Spleen (tissue), 11 donors: ENCODE results near the gene QPRT. TPM values are rescaled to one million over a fixed set of nuclear protein-coding genes. Genes with fewer than 3 reads are reported as not detected.
"Not testable (repeated sequence)": the region's sequence is repeated elsewhere in the genome, so short reads cannot be mapped to it uniquely, and the experiment has no call there.

Source experiments
- DNase-seq: peaks from one replicate; pipeline ENCODE4 v3.0.0-alpha.2; 2020
- H3K27ac ChIP-seq, 8 donors: fragments of 200-600 bp; sonication (generic) in 7 of 8; 1 replicate in 4 of 8; 2 replicates in 4 of 8; pipeline versions ENCODE4 v1.5.0 to v1.8.0; 2016 to 2021; ENCODE audit warnings: inconsistent platforms in 4 of 8, mild to moderate bottlenecking in 4 of 8, moderate library complexity in 1 of 8
- H3K27me3 ChIP-seq, 7 donors: fragments of 200-600 bp; sonication (generic) in 6 of 7; replicated peaks in 1 of 7; 1 replicate in 4 of 7; 2 replicates in 3 of 7; pipeline versions ENCODE4 v1.5.0 to v1.8.0; 2016 to 2021; ENCODE audit warnings: inconsistent platforms in 3 of 7, mild to moderate bottlenecking in 1 of 7
- H3K36me3 ChIP-seq, 6 donors: fragments of 200-600 bp; sonication (generic) in 5 of 6; 1 replicate in 4 of 6; 2 replicates in 2 of 6; pipeline versions ENCODE4 v1.5.0 to v1.8.0; 2016 to 2021; ENCODE audit warnings: inconsistent platforms in 2 of 6
- H3K4me1 ChIP-seq, 6 donors: fragments of 200-600 bp; sonication (generic) in 5 of 6; 1 replicate in 3 of 6; 2 replicates in 3 of 6; pipeline versions ENCODE4 v1.5.0 to v1.8.0; 2016 to 2021; ENCODE audit warnings: inconsistent platforms in 3 of 6
- H3K4me3 ChIP-seq, 8 donors: fragments of 200-600 bp; sonication (generic) in 7 of 8; 1 replicate in 4 of 8; 2 replicates in 4 of 8; pipeline versions ENCODE4 v1.5.0 to v1.8.0; 2016 to 2021; ENCODE audit warnings: inconsistent platforms in 4 of 8, mild to moderate bottlenecking in 4 of 8, moderate library complexity in 2 of 8
- H3K9me3 ChIP-seq, 8 donors: fragments of 200-600 bp; sonication (generic) in 7 of 8; 1 replicate in 4 of 8; 2 replicates in 4 of 8; pipeline versions ENCODE4 v1.5.0 to v1.8.0; 2016 to 2021; ENCODE audit warnings: inconsistent platforms in 4 of 8
- CTCF ChIP-seq, 11 experiments: fragments of 200-600 bp in 7 of 11; fragments of 450-650 bp in 4 of 11; sonication (generic) in 4 of 11; IDR thresholded peaks in 8 of 11; conservative IDR thresholded peaks in 3 of 11; 1 replicate in 7 of 11; 2 replicates in 4 of 11; pipeline versions ENCODE4 v1.4.0 to v1.8.0; 2016 to 2021; ENCODE audit warnings: antibody characterized with exemption in 11 of 11, inconsistent platforms in 4 of 11, mild to moderate bottlenecking in 1 of 11
- POLR2A ChIP-seq, 3 donors: fragments of 450-650 bp; IDR thresholded peaks; one replicate each; pipeline ENCODE4 v1.5.1; 2017; ENCODE audit warnings: antibody characterized with exemption in 3 of 3, mild to moderate bottlenecking in 1 of 3
- POLR2AphosphoS5 ChIP-seq, 3 donors: sonication (generic); formaldehyde crosslinking; IDR thresholded peaks; one replicate each; pipeline ENCODE4 v1.5.1; 2017; ENCODE audit warnings: antibody characterized with exemption in 3 of 3
- WGBS, 5 donors: extraction: QIAGEN DNeasy Blood & Tissue Kit in 3 of 5; methylation state at CpG; one replicate each; pipeline versions ENCODE4 v1.1.5 to v1.1.7; 2013 to 2018; 5-methylcytosine and 5-hydroxymethylcytosine counted together
- intact Hi-C: fragments of 100-400 bp; cut with DNase I; formaldehyde crosslinking; loops from one replicate; pipeline ENCODE4 v1.15.0; 2023; ENCODE audit warnings: low total_unique reads
- polyA plus RNA-seq, 3 donors: library from polyadenylated mRNA; stranded (reverse); fragments of 200-250 nt; gene quantifications; one replicate each; pipeline ENCODE4 v1.2.1, GENCODE V29; 2013
- total RNA-seq, 7 donors: library from RNA; depleted of rRNA in 3 of 7; stranded (reverse); fragments of >200 nt in 3 of 7; fragmentation: NEBNext Ultra II Directional in 4 of 7; extraction: Animal tissue kit (Norgen Biotek cat#: 25700) in 4 of 7; gene quantifications; one replicate each; pipeline versions ENCODE4 v1.1.0 to v1.2.1, GENCODE V29; 2016 to 2021
- donor health status: healthy with polysubstance abuse.
- donor health status: DM: no; HTN: no; CAD: no; lungs with moderate emphysema.
- donor health status: DM: no; HTN: no; CAD: no.
- donor health status: Bipolar disorder and iron deficiency.
- donor health status: healthy.
- donor health status: DM: no; HTN: no; CAD: no.
- donor health status: DM: yes; HTN: yes; CAD: no.

Gene QPRT
- total and polyA plus RNA-seq, 10 donors = 3.3 to 37.2 (median 13.3) TPM

GRCh38 chr16:29743827-29744531 is 65.0 kb downstream of the QPRT start:
- Histone ChIP-seq H3K36me3 (peaks cover 0 to 48% (median 14%) of the 10 kb centered on the region in 6 donors), H3K4me3 (peak overlapping the region in 7 of 8 donors; percentile 58 to 98 (median 84)), H3K9me3 (no peaks in the 10 kb centered on the region), H3K4me1 (peaks cover 22 to 94% (median 71%) of the 10 kb centered on the region in 6 donors), H3K27ac (peak overlapping the region; percentile 78 to 96 (median 89)), H3K27me3 (no peaks in the 10 kb centered on the region)
- 74 to 82% (median 79%) methylated on average over 3 to 21 of the region's 21 CpGs for WGBS, 5 donors
- peak; percentile 83 for DNase-seq
- TF ChIP-seq POLR2AphosphoS5 (IDR thresholded peaks at IDR 0.05) (no peak), CTCF (IDR thresholded peaks at IDR 0.05 in 8 of 11, conservative IDR thresholded peaks at IDR 0.05 in 3 of 11) (no peak), POLR2A (IDR thresholded peaks at IDR 0.05) (no peak)
- intact Hi-C loops = no loop called here

- no peak for TF ChIP-seq POLR2A (IDR thresholded peaks at IDR 0.05)
- peak in 1 of 3 donors; percentile 37 for TF ChIP-seq POLR2AphosphoS5 (IDR thresholded peaks at IDR 0.05)
- intact Hi-C loops = no loop called here
- peaks cover 0 to 52% (median 14%) of the 10 kb centered on the region in 6 donors for H3K36me3 ChIP-seq
- no peaks in the 10 kb centered on the region for H3K9me3 ChIP-seq
- peak overlapping the region; percentile 78 to 96 (median 89) for H3K27ac ChIP-seq
- WGBS, 5 donors = 42 to 63% (median 60%) methylated on average over 14 to 20 of the region's 20 CpGs
- no peaks in the 10 kb centered on the region for H3K27me3 ChIP-seq
- peaks cover 22 to 94% (median 64%) of the 10 kb centered on the region in 6 donors for H3K4me1 ChIP-seq
- DNase-seq = peak; percentile 86
- peak overlapping the region; percentile 58 to 98 (median 82) for H3K4me3 ChIP-seq
These were observed 65.6 kb downstream of the QPRT start for GRCh38 chr16:29744541-29745101.

GRCh38 chr16:29745121-29745852 is 66.3 kb downstream of the QPRT start:
- H3K4me3 ChIP-seq = peak overlapping the region; percentile 58 to 98 (median 82)
- H3K36me3 ChIP-seq = peaks cover 0 to 52% (median 14%) of the 10 kb centered on the region in 6 donors
- TF ChIP-seq POLR2A (IDR thresholded peaks at IDR 0.05) (no peak), CTCF (IDR thresholded peaks at IDR 0.05 in 8 of 11, conservative IDR thresholded peaks at IDR 0.05 in 3 of 11) (no peak), POLR2AphosphoS5 (IDR thresholded peaks at IDR 0.05) (no peak)
- no peaks in the 10 kb centered on the region for H3K27me3 ChIP-seq
- H3K9me3 ChIP-seq = no peaks in the 10 kb centered on the region
- H3K27ac ChIP-seq = peak overlapping the region; percentile 78 to 96 (median 89)
- intact Hi-C loops = no loop called here
- 15 to 24% (median 22%) methylated on average over 14 to 16 of the region's 16 CpGs for WGBS, 5 donors
- peaks cover 22 to 93% (median 59%) of the 10 kb centered on the region in 6 donors for H3K4me1 ChIP-seq
- peak; percentile 91 for DNase-seq

- peak; percentile 99 for DNase-seq
- Histone ChIP-seq H3K4me3 (peak within 1 kb of the TSS; percentile 58 to 98 (median 82)), H3K27me3 (no peaks in the 10 kb centered on the region), H3K9me3 (no peaks in the 10 kb centered on the region), H3K4me1 (peaks cover 22 to 87% (median 53%) of the 10 kb centered on the region in 6 donors), H3K27ac (peak within 1 kb of the TSS; percentile 78 to 96 (median 89)), H3K36me3 (peaks cover 0 to 52% (median 14%) of the 10 kb centered on the region in 6 donors)
- WGBS, 5 donors = 10 to 34% (median 24%) methylated on average over 3 to 12 of the region's 12 CpGs
- peak; percentile 90 to 93 (median 91) for TF ChIP-seq POLR2AphosphoS5 (IDR thresholded peaks at IDR 0.05)
- peak in 1 of 11 experiments; percentile 10 for TF ChIP-seq CTCF (IDR thresholded peaks at IDR 0.05 in 8 of 11, conservative IDR thresholded peaks at IDR 0.05 in 3 of 11)
- peak in 1 of 3 donors; percentile 14 for TF ChIP-seq POLR2A (IDR thresholded peaks at IDR 0.05)
- intact Hi-C loops = no loop called here
These were observed 66.9 kb downstream of the QPRT start, which contains the start of gene C16orf54 for GRCh38 chr16:29745853-29746345. Gene C16orf54 (minus strand): TSS chr16:29745990. CDS start chr16:29744951, 1,039 bp downstream.

GRCh38 chr16:29746518-29746917 is 67.5 kb downstream of the QPRT start:
- DNase-seq = peak; percentile 76
- H3K9me3 ChIP-seq, H3K27me3 ChIP-seq, intact Hi-C loops: not testable (repeated sequence)
- Histone ChIP-seq H3K4me1 (peaks cover 22 to 81% (median 49%) of the 10 kb centered on the region in 6 donors), H3K27ac (peak overlapping the region; percentile 78 to 96 (median 89)), H3K4me3 (peak overlapping the region in 6 of 8 donors; percentile 58 to 98 (median 84)), H3K36me3 (peaks cover 0 to 47% (median 14%) of the 10 kb centered on the region in 6 donors)
- 18 to 42% (median 37%) methylated on average over 4 of the region's 4 CpGs for WGBS, 5 donors
